IPS-15b (cell line): Measurements from ENCODE around the gene HAAO.

Experiments
- H3K27me3 ChIP-seq: one replicate; pipeline ENCODE4 v1.6.1; 2013; ENCODE audit warnings: low read length; ENCODE audit not compliant: control insufficient read depth, insufficient read depth
- H3K36me3 ChIP-seq: one replicate; pipeline ENCODE4 v1.6.1; 2013; ENCODE audit warnings: low read length; ENCODE audit not compliant: control insufficient read depth, insufficient read depth
- H3K4me1 ChIP-seq: one replicate; pipeline ENCODE4 v1.6.1; 2013; ENCODE audit warnings: mild to moderate bottlenecking, low read length; ENCODE audit not compliant: control insufficient read depth, insufficient read depth
- H3K4me3 ChIP-seq: one replicate; pipeline ENCODE4 v1.5.1; 2013; ENCODE audit warnings: low read depth, low read length
- H3K9ac ChIP-seq: one replicate; pipeline ENCODE4 v1.6.1; 2013; ENCODE audit warnings: low read depth, mild to moderate bottlenecking, low read length
- H3K9me3 ChIP-seq: one replicate; pipeline ENCODE4 v1.6.1; 2013; ENCODE audit warnings: mild to moderate bottlenecking, low read length; ENCODE audit not compliant: control insufficient read depth, insufficient read depth

Gene HAAO

DNA sequence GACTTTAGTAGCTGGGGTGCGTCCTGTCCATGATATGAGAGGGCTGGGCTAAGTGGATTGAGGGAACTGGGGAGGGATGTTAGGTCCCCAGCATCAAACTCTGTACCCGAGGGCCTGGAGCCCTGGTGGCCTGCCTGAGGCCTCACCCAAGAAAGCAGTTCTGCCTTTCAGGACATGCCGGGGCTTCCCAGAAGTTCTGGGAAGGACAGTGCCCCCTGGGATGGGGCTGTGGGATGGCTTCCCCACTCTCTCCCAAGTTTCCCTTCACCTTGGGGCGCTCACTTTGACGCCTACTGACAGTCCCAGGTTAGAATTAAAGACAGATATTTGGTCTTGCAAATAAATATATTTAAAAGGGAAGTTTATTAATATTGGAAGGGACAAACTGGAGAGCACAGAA, 30.2 kb downstream of the HAAO start:
- Histone ChIP-seq H3K4me3 (no peak overlapping the region), H3K4me1 (no peaks in the 10 kb centered on the region), H3K36me3 (peaks cover 8% of the 10 kb centered on the region), H3K9ac (no peak overlapping the region), H3K27me3 (no peaks in the 10 kb centered on the region), H3K9me3 (no peaks in the 10 kb centered on the region)

- Histone ChIP-seq H3K27me3 (no peaks in the 10 kb centered on the region), H3K4me3 (no peak overlapping the region), H3K9me3 (no peaks in the 10 kb centered on the region), H3K36me3 (peaks cover 8% of the 10 kb centered on the region), H3K4me1 (no peaks in the 10 kb centered on the region), H3K9ac (no peak overlapping the region)
Observed at GRCh38 chr2:42761554-42761953, 30.8 kb downstream of the HAAO start.

- Histone ChIP-seq H3K4me1 (no peaks in the 10 kb centered on the region), H3K27me3 (no peaks in the 10 kb centered on the region), H3K36me3 (peaks cover 5% of the 10 kb centered on the region), H3K9ac (no peak overlapping the region), H3K9me3 (no peaks in the 10 kb centered on the region), H3K4me3 (no peak overlapping the region)
Observed at GRCh38 chr2:42758751-42759150, 33.6 kb downstream of the HAAO start.

GRCh38 chr2:42757981-42758740, 34.2 kb downstream of the HAAO start:
- Histone ChIP-seq H3K36me3 (peaks cover 2% of the 10 kb centered on the region), H3K27me3 (no peaks in the 10 kb centered on the region), H3K9ac (no peak overlapping the region), H3K4me1 (no peaks in the 10 kb centered on the region), H3K9me3 (no peaks in the 10 kb centered on the region), H3K4me3 (no peak overlapping the region)

DNA sequence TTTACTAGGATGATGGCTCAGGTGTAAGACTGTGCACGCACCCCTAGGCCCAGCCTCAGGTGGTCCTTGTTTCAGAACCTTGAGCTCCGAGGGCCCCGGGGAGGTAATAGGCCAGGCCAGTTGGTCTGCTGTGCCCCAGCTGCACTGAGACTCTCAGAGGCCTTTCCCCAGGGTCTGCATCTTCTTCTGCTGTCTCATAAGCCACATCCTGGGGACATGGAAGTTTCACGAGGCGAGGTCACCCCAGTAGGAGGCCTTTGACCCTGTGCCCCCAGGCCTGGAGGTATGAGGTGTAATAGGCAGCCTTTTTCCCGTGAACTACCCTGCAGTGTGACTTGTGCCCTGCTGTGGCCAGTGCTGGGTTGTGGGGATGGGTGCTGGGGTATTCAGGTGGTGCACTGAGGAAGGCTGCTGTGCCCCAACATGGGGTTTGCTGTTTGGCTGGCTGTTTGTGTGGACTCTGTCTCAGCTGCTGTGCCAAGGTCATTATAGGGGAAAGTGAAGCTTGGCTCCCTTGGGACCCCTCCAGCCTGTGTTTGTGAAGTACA, 35.3 kb downstream of the HAAO start:
- Histone ChIP-seq H3K36me3 (no peaks in the 10 kb centered on the region), H3K9ac (no peak overlapping the region), H3K27me3 (no peaks in the 10 kb centered on the region), H3K4me1 (no peaks in the 10 kb centered on the region), H3K4me3 (no peak overlapping the region), H3K9me3 (no peaks in the 10 kb centered on the region)

- no peaks in the 10 kb centered on the region for H3K36me3 ChIP-seq
- H3K4me1 ChIP-seq, result no peaks in the 10 kb centered on the region
- no peaks in the 10 kb centered on the region for H3K9me3 ChIP-seq
- H3K4me3 ChIP-seq, result no peak overlapping the region
- H3K9ac ChIP-seq, result no peak overlapping the region
- H3K27me3 ChIP-seq, result no peaks in the 10 kb centered on the region
Observed at GRCh38 chr2:42756150-42756775, 36.1 kb downstream of the HAAO start.

DNA sequence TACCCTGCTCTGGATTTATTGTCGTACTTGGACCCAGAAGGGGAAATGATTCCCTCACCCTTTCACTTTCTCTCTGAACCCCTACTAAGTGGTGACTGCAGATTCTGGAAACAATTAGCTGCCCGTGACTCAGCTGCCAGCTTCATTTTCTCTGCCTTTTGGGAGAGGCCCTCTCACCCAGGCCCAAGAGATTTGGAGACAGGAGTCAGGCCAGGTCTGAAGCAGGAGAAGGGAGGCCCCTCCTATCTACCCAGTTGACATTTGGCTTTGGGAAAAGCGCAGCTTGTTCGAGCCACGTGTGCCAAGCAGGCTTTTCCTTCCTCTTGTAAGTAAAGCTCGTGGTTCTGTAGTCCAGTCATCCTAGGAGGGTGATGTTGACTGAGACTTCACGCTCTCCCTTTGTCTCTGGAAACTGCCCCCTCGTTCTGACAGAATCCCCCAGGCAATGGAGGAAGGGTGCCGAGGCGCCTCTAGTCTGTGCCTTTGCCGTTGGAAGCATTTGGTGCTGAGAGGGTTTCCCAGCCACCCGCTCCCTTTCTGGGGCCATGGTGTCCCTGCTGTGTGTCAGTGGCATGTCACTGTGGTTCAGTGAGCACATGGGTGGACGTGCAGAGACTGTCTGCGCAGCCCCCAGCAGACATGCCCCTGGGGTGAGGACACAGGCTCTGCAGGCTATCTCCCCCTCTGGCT, 37.0 kb downstream of the HAAO start:
- H3K9ac ChIP-seq, result no peak overlapping the region

GRCh38 chr2:42754776-42755140, 37.6 kb downstream of the HAAO start:
- H3K4me3 ChIP-seq, result no peak overlapping the region
- no peaks in the 10 kb centered on the region for H3K27me3 ChIP-seq
- no peaks in the 10 kb centered on the region for H3K9me3 ChIP-seq
- no peaks in the 10 kb centered on the region for H3K36me3 ChIP-seq
- H3K9ac ChIP-seq, result no peak overlapping the region
- H3K4me1 ChIP-seq, result no peaks in the 10 kb centered on the region

More for the DNA sequence above, 37.0 kb downstream of the HAAO start:
- no peak overlapping the region for H3K4me3 ChIP-seq
- H3K4me1 ChIP-seq, result no peaks in the 10 kb centered on the region
- no peaks in the 10 kb centered on the region for H3K9me3 ChIP-seq
- no peaks in the 10 kb centered on the region for H3K27me3 ChIP-seq
- no peaks in the 10 kb centered on the region for H3K36me3 ChIP-seq

DNA sequence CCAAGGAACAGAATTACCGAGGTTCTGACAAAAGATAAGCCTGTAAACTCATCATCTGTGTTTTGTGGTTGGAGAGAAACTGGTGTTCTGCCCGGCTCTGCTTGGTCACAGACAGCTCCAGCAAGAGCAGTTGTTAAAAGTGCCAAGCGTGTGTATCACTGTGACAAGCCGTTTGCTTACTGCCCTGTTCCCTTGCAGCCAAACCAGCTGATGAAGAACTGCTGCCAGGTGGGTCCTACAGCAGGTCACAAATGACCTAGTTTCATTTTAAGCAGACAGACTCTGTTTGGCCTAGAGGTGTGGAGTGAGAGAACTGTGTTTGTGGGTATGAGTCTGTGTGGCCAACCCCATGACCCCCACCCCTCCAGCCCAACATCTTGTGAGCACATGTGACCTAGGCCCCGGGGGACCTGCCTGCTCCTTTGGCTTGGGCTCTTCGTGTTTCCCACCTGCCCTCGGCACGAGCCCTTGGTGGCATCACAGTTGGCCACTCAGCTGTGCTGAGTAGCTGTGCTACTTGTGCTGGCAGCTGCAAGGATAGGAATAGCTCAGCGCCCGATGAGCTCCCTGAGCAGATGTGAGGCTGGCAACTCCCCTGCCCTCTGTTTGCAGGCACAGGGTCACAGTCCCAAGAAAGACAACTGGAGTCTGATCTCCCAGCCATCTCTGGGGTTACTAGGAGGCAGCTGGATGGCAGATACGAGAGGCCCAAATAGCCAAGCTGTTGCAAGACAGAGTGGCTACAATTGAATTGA, 38.2 kb downstream of the HAAO start:
- H3K4me1 ChIP-seq, result no peaks in the 10 kb centered on the region
- H3K36me3 ChIP-seq, result no peaks in the 10 kb centered on the region
- no peak overlapping the region for H3K4me3 ChIP-seq
- H3K9me3 ChIP-seq, result no peaks in the 10 kb centered on the region
- no peak overlapping the region for H3K9ac ChIP-seq
- no peaks in the 10 kb centered on the region for H3K27me3 ChIP-seq

- H3K9ac ChIP-seq, result no peak overlapping the region
- H3K27me3 ChIP-seq, result no peaks in the 10 kb centered on the region
- no peaks in the 10 kb centered on the region for H3K4me1 ChIP-seq
- H3K9me3 ChIP-seq, result no peaks in the 10 kb centered on the region
- no peak overlapping the region for H3K4me3 ChIP-seq
- peaks cover 2% of the 10 kb centered on the region for H3K36me3 ChIP-seq
Observed at GRCh38 chr2:42752816-42753813, 39.3 kb downstream of the HAAO start.
